ENCODE data around the gene TSPAN1.
"Not testable (repeated sequence)": the region's sequence is repeated elsewhere in the genome, so short reads cannot be mapped to it uniquely, and the experiment has no call there.

Gene TSPAN1

DNA sequence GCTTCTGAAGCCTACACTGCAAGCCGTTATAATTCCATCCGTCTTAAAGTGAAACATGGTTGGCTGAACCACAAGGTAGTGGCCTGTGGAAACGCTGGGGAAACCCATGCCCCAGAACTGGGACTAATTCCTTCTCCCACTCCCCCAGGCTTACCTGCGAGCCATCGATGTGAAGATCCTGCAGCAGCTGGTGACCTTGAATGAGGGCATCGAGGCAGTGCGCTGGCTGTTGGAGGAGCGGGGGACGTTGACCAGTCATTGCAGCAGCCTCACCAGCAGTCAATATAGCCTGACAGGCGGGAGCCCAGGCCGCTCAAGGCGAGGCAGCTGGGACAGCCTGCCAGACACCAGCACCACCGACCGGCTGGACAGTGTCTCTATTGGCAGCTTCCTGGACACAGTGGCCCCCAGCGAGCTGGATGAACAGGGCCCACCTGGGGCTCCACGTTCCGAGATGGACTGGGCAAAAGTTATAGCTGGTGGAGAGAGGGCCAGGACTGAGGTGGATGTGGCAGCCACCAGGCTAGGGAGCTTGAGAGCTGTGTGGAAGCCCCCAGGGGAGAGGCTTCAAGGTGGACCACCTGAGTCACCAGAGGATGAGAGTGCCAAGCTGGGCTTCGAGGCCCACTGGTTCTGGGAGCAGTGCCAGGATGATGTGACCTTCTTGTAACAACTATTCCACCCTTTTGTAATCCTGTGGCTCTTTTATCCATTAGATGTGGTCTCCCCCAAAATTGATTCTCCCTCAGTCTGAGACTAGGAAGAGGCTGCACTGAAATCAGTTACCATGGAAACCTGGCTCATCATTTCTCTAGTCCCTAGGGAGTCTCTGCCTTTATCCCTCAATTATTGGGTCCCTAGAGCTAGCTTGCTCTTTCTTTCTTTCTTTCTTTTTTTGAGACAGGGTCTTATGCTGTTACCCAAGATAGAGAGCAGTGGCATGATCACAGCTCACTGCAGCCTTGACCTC lies 44.9 kb downstream of the TSPAN1 start:
- DNase-seq (ENCODE audit: low spot score) = no peak

DNA sequence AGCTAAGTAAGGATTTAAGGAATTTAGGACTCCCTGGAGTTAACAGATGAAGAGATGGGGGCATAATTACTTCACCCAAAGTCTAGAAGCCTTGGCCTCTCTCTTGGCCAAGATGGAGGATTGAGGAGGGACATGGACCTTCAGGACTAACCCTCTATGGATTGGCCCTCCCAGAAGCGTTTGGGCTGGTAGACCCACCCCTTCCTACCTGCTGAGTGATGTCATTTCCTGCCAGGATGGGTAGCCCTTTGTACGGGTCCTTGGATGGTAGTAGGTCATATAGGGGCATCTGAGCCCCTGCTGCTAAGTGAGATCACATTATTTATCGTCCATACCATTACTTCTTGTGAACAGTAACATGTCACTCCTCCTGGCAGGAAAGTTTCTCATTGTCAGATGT lies 45.9 kb downstream of the TSPAN1 start:
- DNase-seq (ENCODE audit: low spot score) = no peak

DNA sequence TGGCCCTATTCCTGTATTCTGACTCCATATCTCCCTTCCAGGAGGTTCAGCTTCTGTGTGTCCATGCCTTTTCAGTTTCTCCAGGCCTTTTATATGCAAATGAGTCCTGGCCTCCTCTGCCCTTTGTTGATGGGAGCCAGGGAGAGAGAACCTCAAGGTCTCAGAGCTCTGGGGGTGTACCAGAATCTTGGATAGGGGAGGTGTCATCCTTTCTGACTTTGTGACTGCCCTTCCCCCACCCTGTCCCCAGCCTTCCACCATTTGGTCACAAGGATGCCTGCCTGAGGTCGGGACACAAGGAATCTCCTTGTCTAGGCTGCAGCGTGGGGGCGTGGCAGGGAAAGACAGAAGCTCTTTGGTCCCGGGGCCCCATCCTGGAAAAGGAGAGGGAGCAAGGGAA lies 46.9 kb downstream of the TSPAN1 start:
- no peak for DNase-seq (ENCODE audit: low spot score)

DNA sequence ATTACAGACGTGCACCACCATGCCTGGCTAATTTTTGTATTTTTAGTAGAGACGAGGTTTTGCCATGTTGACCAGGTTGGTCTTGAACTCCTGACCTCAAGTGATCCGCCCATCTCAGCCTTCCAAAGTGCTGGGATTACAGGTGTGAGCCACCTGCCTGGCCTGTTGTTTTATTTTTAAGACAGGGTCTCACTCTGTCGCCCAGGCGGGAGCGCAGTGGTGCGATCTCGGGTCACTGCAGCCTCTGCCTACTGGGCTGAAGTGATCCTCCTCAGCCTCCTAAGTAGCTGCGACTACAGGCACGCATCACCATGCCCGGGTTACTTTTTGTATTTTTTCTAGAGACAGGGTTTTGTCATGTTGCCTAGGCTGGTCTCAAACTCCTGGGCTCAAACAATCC lies 48.2 kb downstream of the TSPAN1 start:
- not testable (repeated sequence) for DNase-seq (ENCODE audit: low spot score)

DNA sequence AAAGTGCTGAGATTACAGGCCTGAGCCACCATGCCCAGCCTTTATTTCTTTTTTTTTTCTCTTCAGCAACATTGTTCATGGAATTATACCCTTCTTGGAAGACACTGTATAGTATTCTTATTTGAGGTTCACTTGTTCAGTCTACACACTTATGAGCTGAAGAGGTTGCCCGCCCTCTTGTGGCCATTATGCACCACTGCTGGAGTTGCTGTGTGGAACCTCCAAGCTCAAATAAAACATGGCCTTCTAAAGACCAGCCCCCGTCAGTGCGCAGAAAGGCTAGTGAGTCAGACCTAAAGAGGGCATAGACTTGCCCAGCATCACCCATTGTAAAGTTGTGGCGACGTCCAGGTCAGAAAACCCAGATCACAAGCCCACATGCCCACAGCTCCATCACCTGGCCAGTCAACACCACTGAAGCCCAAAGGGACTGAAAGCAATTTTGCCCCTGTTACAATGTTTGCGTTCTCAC lies 48.6 kb downstream of the TSPAN1 start:
- DNase-seq (ENCODE audit: low spot score) = peak; percentile 77

DNA sequence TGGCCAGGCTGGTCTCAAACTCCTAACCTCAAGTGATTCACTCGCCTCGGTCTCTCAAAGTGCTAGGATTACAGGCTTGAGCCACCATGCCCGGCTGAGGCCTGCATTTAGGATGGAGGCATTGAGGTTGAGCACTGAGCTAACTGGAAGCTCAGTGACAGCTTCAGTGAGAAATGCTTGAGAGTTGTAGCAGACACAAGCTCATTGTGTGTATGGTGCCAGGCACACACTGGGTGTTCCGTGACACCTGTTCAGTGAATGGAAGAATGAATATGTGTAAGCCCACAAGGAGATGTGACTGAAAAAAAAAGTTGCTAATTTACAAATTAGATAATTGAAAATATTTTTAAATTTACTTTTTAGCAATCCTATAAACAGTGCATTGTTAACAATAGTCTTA lies 50.1 kb downstream of the TSPAN1 start:
- no peak for DNase-seq (ENCODE audit: low spot score)

DNA sequence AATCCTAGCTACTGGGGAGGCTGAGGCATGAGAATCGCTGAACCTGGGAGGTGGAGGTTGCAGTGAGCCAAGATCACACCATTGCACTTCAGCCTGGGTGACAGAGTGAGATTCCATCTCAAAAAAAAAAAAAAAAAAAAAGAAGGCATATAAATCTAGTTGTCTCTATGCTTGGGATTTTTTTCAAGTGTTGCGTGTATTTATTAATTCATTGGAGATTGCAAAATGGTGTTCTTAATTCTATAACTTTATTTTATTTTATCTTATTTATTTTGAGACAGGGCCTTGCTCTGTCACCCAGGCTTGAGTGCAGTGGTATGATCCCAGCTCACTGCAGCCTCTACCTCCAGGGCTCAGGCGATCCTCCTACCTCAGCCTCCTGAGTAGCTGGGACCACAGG lies 56.3 kb downstream of the TSPAN1 start:
- DNase-seq (ENCODE audit: low spot score) = not testable (repeated sequence)

All from AG08396 (cell line).